HL-60/S4 treated with phorbol 12-myristate 13-acetate at 8.2 ng/mL for 4 days and 3 days (cell line): ENCODE results near the gene CBX6.
"Not testable (repeated sequence)": the region's sequence is repeated elsewhere in the genome, so short reads cannot be mapped to it uniquely, and the experiment has no call there.

ENCODE experiments used
- in situ Hi-C: fragments of 300-500 bp; cut with MboI; formaldehyde crosslinking; loops from 2 replicates; pipeline ENCODE4 v1.15.0; 2022; ENCODE audit warnings: low sequenced_read_pairs

Gene CBX6

GRCh38 chr22:38861170-38861876, 10.7 kb downstream of the CBX6 start:
- in situ Hi-C loops: no loop called here

- in situ Hi-C loops: no loop called here
Measured at GRCh38 chr22:38860283-38861169, 11.5 kb downstream of the CBX6 start.

- in situ Hi-C loops: no loop called here
Measured at GRCh38 chr22:38859581-38860282, 12.3 kb downstream of the CBX6 start.

- in situ Hi-C loops: no loop called here
Measured at GRCh38 chr22:38858492-38858891, 13.5 kb downstream of the CBX6 start.

GRCh38 chr22:38854476-38854875, 17.5 kb downstream of the CBX6 start:
- in situ Hi-C loops: not testable (repeated sequence)

- in situ Hi-C loops: not testable (repeated sequence)
Measured at GRCh38 chr22:38853883-38854282, 18.1 kb downstream of the CBX6 start.

GRCh38 chr22:38853196-38853651, 18.8 kb downstream of the CBX6 start:
- in situ Hi-C loops: no loop called here

GRCh38 chr22:38852522-38852921, 19.5 kb downstream of the CBX6 start:
- in situ Hi-C loops: no loop called here

- in situ Hi-C loops: no loop called here
Measured at GRCh38 chr22:38850941-38851849, 20.8 kb downstream of the CBX6 start.

GRCh38 chr22:38850399-38850798, 21.6 kb downstream of the CBX6 start:
- in situ Hi-C loops: no loop called here

GRCh38 chr22:38849811-38850210, 22.2 kb downstream of the CBX6 start:
- in situ Hi-C loops: no loop called here

- in situ Hi-C loops: no loop called here
Measured at GRCh38 chr22:38846412-38846811, 25.6 kb downstream of the CBX6 start.

- in situ Hi-C loops: no loop called here
Measured at GRCh38 chr22:38845004-38845740, 26.8 kb downstream of the CBX6 start.

- in situ Hi-C loops: no loop called here
Measured at GRCh38 chr22:38844315-38845003, 27.6 kb downstream of the CBX6 start.

- in situ Hi-C loops: no loop called here
Measured at GRCh38 chr22:38843657-38844314, 28.2 kb downstream of the CBX6 start, which contains the start of gene NPTXR. Gene NPTXR (minus strand): TSS chr22:38844028.

- in situ Hi-C loops: no loop called here
Measured at GRCh38 chr22:38843201-38843656, 28.8 kb downstream of the CBX6 start.

GRCh38 chr22:38842512-38843200, 29.4 kb downstream of the CBX6 start:
- in situ Hi-C loops: no loop called here

GRCh38 chr22:38841635-38842034, 30.4 kb downstream of the CBX6 start:
- in situ Hi-C loops: no loop called here
